Prostate gland (tissue), 2 donors: Measurements from ENCODE around the gene DGKG. TPM values are rescaled to one million over a fixed set of nuclear protein-coding genes. Genes with fewer than 3 reads are reported as not detected.

ENCODE experiments used
- DNase-seq: peaks from one replicate; pipeline ENCODE4 v3.0.0-alpha.2; 2019; ENCODE audit warnings: low spot score
- H3K27ac ChIP-seq, 2 donors: fragments of 200-600 bp; sonication (generic); 2 replicates each; pipeline ENCODE4 v1.5.1; 2017 to 2019
- H3K27me3 ChIP-seq: fragments of 200-600 bp; sonication (generic); replicated peaks from 2 replicates; pipeline ENCODE4 v1.5.1; 2019; ENCODE audit not compliant: insufficient read depth
- H3K36me3 ChIP-seq, 2 donors: fragments of 200-600 bp; sonication (generic); 1 replicate in 1 of 2; 2 replicates in 1 of 2; pipeline versions ENCODE4 v1.5.1 to v1.8.1; 2017 to 2019
- H3K4me1 ChIP-seq: fragments of 200-600 bp; sonication (generic); replicated peaks from 2 replicates; pipeline ENCODE4 v1.5.1; 2019
- H3K4me3 ChIP-seq, 2 donors: fragments of 200-600 bp; sonication (generic); 2 replicates each; pipeline ENCODE4 v1.5.1; 2017 to 2019
- H3K9me3 ChIP-seq: fragments of 200-600 bp; sonication (generic); 2 replicates; pipeline ENCODE4 v1.5.1; 2017
- POLR2A ChIP-seq: fragments of 450-650 bp; IDR thresholded peaks from one replicate; pipeline ENCODE4 v1.6.1; 2016; ENCODE audit warnings: antibody characterized with exemption, mild to moderate bottlenecking
- POLR2AphosphoS5 ChIP-seq: sonication (generic); formaldehyde crosslinking; IDR thresholded peaks from one replicate; pipeline ENCODE4 v1.6.1; 2017; ENCODE audit warnings: antibody characterized with exemption
- WGBS: methylation state at CpG from one replicate; pipeline ENCODE4 v1.1.5; 2018; 5-methylcytosine and 5-hydroxymethylcytosine counted together
- intact Hi-C: fragments of 100-400 bp; cut with DNase I; formaldehyde crosslinking; loops from one replicate; pipeline ENCODE4 v1.14.2; 2022
- total RNA-seq, 2 donors: library from RNA; depleted of rRNA; stranded (reverse); fragments of >200 nt; gene quantifications; one replicate each; pipeline ENCODE4 v1.1.0, GENCODE V29; 2016
- TF ChIP-seq, protein P1 (sequence below), 4 experiments: fragments of 200-600 bp in 2 of 4; fragments of 450-650 bp in 2 of 4; sonication (generic) in 2 of 4; IDR thresholded peaks; 1 replicate in 3 of 4; 2 replicates in 1 of 4; pipeline ENCODE4 v1.5.1; 2016 to 2019; ENCODE audit warnings: antibody characterized with exemption in 4 of 4, mild to moderate bottlenecking in 2 of 4, moderate library complexity in 2 of 4

The DGKG gene
- 1 to 10 TPM; 1.2 to 2.2 TPM for total RNA-seq

DNA sequence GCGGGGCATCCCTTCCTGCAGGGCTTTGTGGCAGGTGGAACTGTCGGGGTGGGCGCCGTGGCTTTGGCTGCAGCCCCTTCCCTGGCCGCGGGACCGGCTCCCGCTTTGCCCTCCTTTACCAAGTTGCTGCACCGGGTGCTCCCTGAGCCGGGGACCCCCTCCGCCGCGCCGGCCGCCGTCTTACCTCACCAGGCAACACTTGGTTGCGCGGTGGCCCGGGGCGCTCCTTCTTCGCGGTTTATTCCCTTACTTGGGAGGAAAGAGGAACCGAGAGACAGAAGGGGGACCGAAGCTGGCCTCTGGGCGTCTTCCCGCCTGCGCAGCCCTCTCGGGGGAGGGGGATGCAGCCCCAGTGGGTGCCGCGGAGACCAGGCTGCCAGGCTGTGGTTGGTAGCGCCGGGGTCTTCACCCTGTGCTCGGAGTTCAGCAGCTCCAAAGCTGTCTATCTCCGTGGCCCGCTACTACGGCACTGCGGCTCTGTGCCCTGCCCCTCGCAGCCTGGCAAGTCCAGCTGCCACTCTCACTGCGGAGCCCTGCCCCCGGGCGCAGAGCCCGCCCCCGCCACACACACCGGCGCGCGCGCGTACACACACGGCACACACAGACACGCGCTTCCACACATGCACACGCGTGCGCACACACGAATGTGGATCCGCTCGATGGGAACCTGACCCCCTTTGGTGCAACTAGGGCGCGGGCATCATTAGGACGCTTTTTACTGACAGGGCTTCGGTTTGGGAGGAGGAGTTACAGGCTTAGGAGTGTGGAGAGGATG lies at the start of gene DGKG:
Gene DGKG, minus strand, starts transcription at position 473 of the 775 bp plus-strand sequence. CDS start 41,775 bp downstream, outside the sequence.
- intact Hi-C loops = loop anchor here (5.0 kb wide), 1 partner anchor 50 kb away; no protein-coding TSS in a partner anchor
- Histone ChIP-seq H3K27ac (no peak within 1 kb of the TSS), H3K4me3 (peak within 1 kb of the TSS; percentile 25 to 32), H3K4me1 (no peaks in the 10 kb centered on the region), H3K36me3 (no peaks in the 10 kb centered on the region), H3K9me3 (no peaks in the 10 kb centered on the region), H3K27me3 (peaks cover 7% of the 10 kb centered on the region)
- DNase-seq = no peak
- WGBS = under 1% methylated on average over 53 of the region's 62 CpGs
- TF ChIP-seq, protein P1, sequence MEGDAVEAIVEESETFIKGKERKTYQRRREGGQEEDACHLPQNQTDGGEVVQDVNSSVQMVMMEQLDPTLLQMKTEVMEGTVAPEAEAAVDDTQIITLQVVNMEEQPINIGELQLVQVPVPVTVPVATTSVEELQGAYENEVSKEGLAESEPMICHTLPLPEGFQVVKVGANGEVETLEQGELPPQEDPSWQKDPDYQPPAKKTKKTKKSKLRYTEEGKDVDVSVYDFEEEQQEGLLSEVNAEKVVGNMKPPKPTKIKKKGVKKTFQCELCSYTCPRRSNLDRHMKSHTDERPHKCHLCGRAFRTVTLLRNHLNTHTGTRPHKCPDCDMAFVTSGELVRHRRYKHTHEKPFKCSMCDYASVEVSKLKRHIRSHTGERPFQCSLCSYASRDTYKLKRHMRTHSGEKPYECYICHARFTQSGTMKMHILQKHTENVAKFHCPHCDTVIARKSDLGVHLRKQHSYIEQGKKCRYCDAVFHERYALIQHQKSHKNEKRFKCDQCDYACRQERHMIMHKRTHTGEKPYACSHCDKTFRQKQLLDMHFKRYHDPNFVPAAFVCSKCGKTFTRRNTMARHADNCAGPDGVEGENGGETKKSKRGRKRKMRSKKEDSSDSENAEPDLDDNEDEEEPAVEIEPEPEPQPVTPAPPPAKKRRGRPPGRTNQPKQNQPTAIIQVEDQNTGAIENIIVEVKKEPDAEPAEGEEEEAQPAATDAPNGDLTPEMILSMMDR (IDR thresholded peaks at IDR 0.05) = no peak
- TF ChIP-seq POLR2AphosphoS5 (no peak), POLR2A (no peak)

DNA sequence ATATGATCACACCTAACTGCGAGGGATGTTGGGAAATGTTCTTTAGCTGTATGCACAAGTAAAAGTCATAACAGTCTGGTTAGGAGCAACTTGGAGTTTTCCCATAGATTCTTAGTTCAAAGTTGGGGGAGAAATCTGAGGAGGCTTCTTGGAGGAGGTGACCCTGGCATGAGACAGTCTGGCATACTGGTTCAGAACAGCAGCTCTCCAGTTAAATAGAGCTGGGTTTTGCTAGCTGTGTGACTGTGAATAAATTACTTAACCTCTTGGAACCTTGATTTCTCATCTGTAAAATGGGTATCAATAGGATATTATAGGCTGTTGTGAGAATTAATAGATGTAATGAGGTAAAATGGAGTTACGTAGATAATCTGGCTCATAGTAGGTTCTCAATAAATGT lies 49.1 kb upstream of the DGKG start:
- no peaks in the 10 kb centered on the region for H3K27me3 ChIP-seq
- DNase-seq = no peak
- no peaks in the 10 kb centered on the region for H3K9me3 ChIP-seq
- H3K4me3 ChIP-seq = no peak overlapping the region
- intact Hi-C loops = loop anchor here (5.0 kb wide), 1 partner anchor 49 kb away; the partner anchor contains the start of gene DGKG
- WGBS = 89% methylated on average over 2 of the region's 2 CpGs
- H3K36me3 ChIP-seq = no peaks in the 10 kb centered on the region
- no peaks in the 10 kb centered on the region for H3K4me1 ChIP-seq
- no peak for TF ChIP-seq POLR2A
- TF ChIP-seq POLR2AphosphoS5 = no peak
- TF ChIP-seq, protein P1 (IDR thresholded peaks at IDR 0.05) = no peak
- no peak overlapping the region for H3K27ac ChIP-seq

DNA sequence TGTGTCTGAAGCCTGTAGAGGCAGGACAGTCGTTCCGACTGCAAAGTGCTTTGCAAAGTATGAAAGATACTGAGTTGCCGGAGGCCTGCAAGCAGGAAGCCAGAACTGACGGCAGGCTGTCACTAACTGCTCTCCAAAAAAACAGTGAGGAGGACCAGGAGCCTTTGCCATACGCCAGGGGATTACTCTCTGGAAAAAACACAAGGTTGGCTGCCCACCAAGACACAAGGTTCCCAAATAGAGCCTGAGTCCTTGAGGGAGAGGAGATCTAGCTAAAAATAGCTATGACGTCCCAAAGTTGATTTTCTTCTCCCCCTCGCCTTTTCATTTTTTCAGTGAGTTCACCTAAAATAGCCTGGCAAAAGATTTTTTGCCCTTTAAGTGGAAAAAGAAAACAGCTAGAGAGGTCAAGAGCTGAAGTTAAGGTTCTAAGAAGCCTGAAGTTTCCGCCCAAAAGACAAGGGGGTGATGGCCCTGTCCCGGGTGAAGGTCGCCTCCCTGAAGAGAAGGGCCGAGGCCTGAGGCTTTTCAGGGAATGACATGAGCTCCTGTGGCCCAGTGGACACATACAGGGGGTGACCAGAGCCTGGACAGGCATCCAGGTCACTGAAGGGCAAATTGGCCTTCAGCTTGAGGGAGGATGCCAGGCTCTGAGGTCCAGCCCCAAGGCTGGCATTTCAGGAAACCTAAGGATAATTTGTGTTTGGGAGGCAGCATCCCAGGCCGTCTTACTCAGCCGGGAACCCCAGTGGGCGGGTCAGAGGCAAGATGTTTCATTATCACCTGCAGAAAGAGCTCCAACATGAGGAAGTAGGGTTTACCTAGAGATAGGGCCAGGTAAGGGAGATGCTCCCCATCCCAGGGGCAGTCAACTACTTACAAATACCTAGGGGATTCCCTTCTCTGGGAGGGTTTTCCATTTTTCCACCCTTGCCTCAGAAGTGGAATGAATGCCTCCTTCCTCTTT lies 44.9 kb upstream of the DGKG start:
- H3K36me3 ChIP-seq = no peaks in the 10 kb centered on the region
- no peaks in the 10 kb centered on the region for H3K4me1 ChIP-seq
- peak overlapping the region in 1 of 2 donors; percentile 4 for H3K27ac ChIP-seq
- TF ChIP-seq, protein P1 (IDR thresholded peaks at IDR 0.05) = no peak
- no peak for TF ChIP-seq POLR2A
- no peak for TF ChIP-seq POLR2AphosphoS5
- 58% methylated on average over 14 of the region's 14 CpGs for WGBS
- H3K27me3 ChIP-seq = no peaks in the 10 kb centered on the region
- no peak for DNase-seq
- H3K9me3 ChIP-seq = no peaks in the 10 kb centered on the region
- intact Hi-C loops = no loop called here
- H3K4me3 ChIP-seq = no peak overlapping the region

DNA sequence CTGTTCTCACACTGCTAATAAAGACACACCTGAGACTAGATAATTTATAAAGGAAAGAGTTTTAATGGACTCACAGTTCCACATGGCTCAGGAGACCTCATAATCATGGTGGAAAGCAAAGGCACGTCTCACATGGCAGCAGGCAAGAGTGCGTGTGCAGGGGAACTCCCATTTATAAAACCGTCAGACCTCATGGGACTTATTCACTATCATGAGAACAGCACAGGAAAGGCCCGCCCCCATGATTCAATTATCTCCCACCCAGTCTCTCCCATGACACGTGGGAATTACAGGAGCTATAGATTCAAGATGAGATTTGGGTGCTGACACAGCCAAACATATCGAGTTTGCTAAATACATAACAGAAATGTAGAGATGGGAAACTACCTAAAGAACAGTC lies 39.5 kb upstream of the DGKG start:
- Histone ChIP-seq H3K36me3 (no peaks in the 10 kb centered on the region), H3K27ac (no peak overlapping the region), H3K4me3 (no peak overlapping the region), H3K9me3 (no peaks in the 10 kb centered on the region), H3K27me3 (no peaks in the 10 kb centered on the region), H3K4me1 (no peaks in the 10 kb centered on the region)
- WGBS = 65% methylated on average over 6 of the region's 6 CpGs
- intact Hi-C loops = no loop called here
- no peak for DNase-seq
- TF ChIP-seq, protein P1 (IDR thresholded peaks at IDR 0.05) = no peak
- no peak for TF ChIP-seq POLR2A
- TF ChIP-seq POLR2AphosphoS5 = no peak
